Measurements from ENCODE around the gene TFDP1. TPM values are rescaled to one million over a fixed set of nuclear protein-coding genes. Genes with fewer than 3 reads are reported as not detected.

TFDP1 gene
- total RNA-seq, 2 donors from 2014 or later = 74.8 to 76.1 TPM

- Histone ChIP-seq H3K4me3 (ENCODE audit: low read length) (no peak overlapping the region), H3K27me3 (ENCODE audit: control insufficient read depth, insufficient read depth, low read length, poor library complexity, severe bottlenecking) (no peaks in the 10 kb centered on the region), H3K4me1 (ENCODE audit: control insufficient read depth, insufficient read depth, low read length) (peaks cover 13% of the 10 kb centered on the region), H3K9me3 (ENCODE audit: control insufficient read depth, low read length) (no peaks in the 10 kb centered on the region), H3K36me3 (ENCODE audit: control insufficient read depth, insufficient read depth, low read length) (peaks cover 58% of the 10 kb centered on the region), H3K9ac (ENCODE audit: extremely low read depth, low read length, poor library complexity, severe bottlenecking) (no peak overlapping the region), H3K27ac (ENCODE audit: low read depth, low read length) (no peak overlapping the region)
- TF ChIP-seq, protein P1, sequence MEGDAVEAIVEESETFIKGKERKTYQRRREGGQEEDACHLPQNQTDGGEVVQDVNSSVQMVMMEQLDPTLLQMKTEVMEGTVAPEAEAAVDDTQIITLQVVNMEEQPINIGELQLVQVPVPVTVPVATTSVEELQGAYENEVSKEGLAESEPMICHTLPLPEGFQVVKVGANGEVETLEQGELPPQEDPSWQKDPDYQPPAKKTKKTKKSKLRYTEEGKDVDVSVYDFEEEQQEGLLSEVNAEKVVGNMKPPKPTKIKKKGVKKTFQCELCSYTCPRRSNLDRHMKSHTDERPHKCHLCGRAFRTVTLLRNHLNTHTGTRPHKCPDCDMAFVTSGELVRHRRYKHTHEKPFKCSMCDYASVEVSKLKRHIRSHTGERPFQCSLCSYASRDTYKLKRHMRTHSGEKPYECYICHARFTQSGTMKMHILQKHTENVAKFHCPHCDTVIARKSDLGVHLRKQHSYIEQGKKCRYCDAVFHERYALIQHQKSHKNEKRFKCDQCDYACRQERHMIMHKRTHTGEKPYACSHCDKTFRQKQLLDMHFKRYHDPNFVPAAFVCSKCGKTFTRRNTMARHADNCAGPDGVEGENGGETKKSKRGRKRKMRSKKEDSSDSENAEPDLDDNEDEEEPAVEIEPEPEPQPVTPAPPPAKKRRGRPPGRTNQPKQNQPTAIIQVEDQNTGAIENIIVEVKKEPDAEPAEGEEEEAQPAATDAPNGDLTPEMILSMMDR (conservative IDR thresholded peaks at IDR 0.05) = no peak
- Mint-ChIP-seq H3K36me3 (ENCODE audit: low read depth) (peaks cover 48% of the 10 kb centered on the region), H3K9me3 (no peaks in the 10 kb centered on the region), H3K4me1 (peaks cover 10% of the 10 kb centered on the region), H3K4me3 (no peak overlapping the region), H3K27me3 (ENCODE audit: insufficient read depth) (no peaks in the 10 kb centered on the region), H3K27ac (peak overlapping the region; percentile 60)
- WGBS, 2 experiments (ENCODE audit: insufficient coverage in 1 of 2, insufficient read length in 1 of 2) = 95 to 100% methylated on average over 2 to 10 of the region's 10 CpGs
- no peak for DNase-seq
Observed at GRCh38 chr13:113612607-113613006, 28.1 kb downstream of the TFDP1 start.

GRCh38 chr13:113613789-113614379 lies 29.3 kb downstream of the TFDP1 start:
- Histone ChIP-seq H3K4me3 (ENCODE audit: low read length) (no peak overlapping the region), H3K36me3 (ENCODE audit: control insufficient read depth, insufficient read depth, low read length) (peaks cover 69% of the 10 kb centered on the region), H3K4me1 (ENCODE audit: control insufficient read depth, insufficient read depth, low read length) (peaks cover 13% of the 10 kb centered on the region), H3K9ac (ENCODE audit: extremely low read depth, low read length, poor library complexity, severe bottlenecking) (no peak overlapping the region), H3K9me3 (ENCODE audit: control insufficient read depth, low read length) (no peaks in the 10 kb centered on the region), H3K27me3 (ENCODE audit: control insufficient read depth, insufficient read depth, low read length, poor library complexity, severe bottlenecking) (no peaks in the 10 kb centered on the region), H3K27ac (ENCODE audit: low read depth, low read length) (no peak overlapping the region)
- Mint-ChIP-seq H3K36me3 (ENCODE audit: low read depth) (peaks cover 52% of the 10 kb centered on the region), H3K4me3 (no peak overlapping the region), H3K27me3 (ENCODE audit: insufficient read depth) (no peaks in the 10 kb centered on the region), H3K27ac (no peak overlapping the region), H3K4me1 (peaks cover 12% of the 10 kb centered on the region), H3K9me3 (no peaks in the 10 kb centered on the region)
- TF ChIP-seq, protein P1 (conservative IDR thresholded peaks at IDR 0.05) = no peak
- WGBS, 2 experiments (ENCODE audit: insufficient coverage in 1 of 2, insufficient read length in 1 of 2) = 89 to 96% methylated on average over 15 to 16 of the region's 16 CpGs
- no peak for DNase-seq

DNA sequence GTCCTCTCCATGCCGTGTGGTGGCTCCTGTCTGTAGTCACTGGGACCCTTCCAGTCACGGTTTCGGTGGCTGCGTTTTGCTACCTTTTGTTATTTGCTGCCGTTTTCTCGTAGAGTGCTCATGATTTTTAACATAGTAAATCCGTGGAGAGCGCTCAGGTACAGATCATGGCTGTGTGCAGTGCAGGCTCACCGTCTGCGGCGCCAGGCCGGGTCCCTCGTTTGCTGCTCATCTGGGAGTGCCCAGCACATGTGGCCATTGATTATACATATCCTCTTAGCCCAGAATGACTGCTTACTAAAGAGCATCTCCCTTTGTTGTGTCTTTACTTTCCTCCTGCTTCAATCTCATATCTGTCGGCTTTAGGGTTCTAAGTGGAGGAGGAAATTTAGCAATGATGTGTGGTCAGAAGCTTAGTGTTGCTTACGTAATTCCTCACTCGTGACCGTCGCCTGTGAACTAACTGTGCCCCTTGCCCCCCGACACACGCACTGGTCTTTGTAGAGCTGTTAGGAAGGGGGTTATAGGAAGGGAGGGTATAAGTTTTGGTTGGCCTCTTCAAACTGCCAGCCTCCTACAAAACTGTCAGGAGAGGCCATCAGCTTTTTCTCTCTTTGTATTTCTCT lies 31.8 kb downstream of the TFDP1 start:
- no peak overlapping the region for H3K4me3 Mint-ChIP-seq
- Histone ChIP-seq H3K4me1 (ENCODE audit: control insufficient read depth, insufficient read depth, low read length) (peaks cover 13% of the 10 kb centered on the region), H3K27me3 (ENCODE audit: control insufficient read depth, insufficient read depth, low read length, poor library complexity, severe bottlenecking) (no peaks in the 10 kb centered on the region), H3K4me3 (ENCODE audit: low read length) (no peak overlapping the region), H3K36me3 (ENCODE audit: control insufficient read depth, insufficient read depth, low read length) (peaks cover 57% of the 10 kb centered on the region), H3K9ac (ENCODE audit: extremely low read depth, low read length, poor library complexity, severe bottlenecking) (no peak overlapping the region), H3K9me3 (ENCODE audit: control insufficient read depth, low read length) (no peaks in the 10 kb centered on the region), H3K27ac (ENCODE audit: low read depth, low read length) (peak overlapping the region; percentile 37)
- peaks cover 12% of the 10 kb centered on the region for H3K4me1 Mint-ChIP-seq
- DNase-seq = no peak
- TF ChIP-seq, protein P1 (conservative IDR thresholded peaks at IDR 0.05) = no peak
- peaks cover 42% of the 10 kb centered on the region for H3K36me3 Mint-ChIP-seq (ENCODE audit: low read depth)
- peak overlapping the region; percentile 93 for H3K27ac Mint-ChIP-seq
- no peaks in the 10 kb centered on the region for H3K27me3 Mint-ChIP-seq (ENCODE audit: insufficient read depth)
- WGBS, 2 experiments (ENCODE audit: insufficient coverage in 1 of 2, insufficient read length in 1 of 2) = 91 to 92% methylated on average over 15 to 20 of the region's 20 CpGs
- no peaks in the 10 kb centered on the region for H3K9me3 Mint-ChIP-seq
